ENCODE data around the gene CDON.

- TF ChIP-seq CTCF (IDR thresholded peaks at IDR 0.05) (no peak), POLR2A (IDR thresholded peaks at IDR 0.05) (no peak), EP300 (IDR thresholded peaks at IDR 0.05) (no peak)
These were observed 64.4 kb downstream of the CDON start for GRCh38 chr11:125998267-125998666.
